ENCODE data around the gene CUX1.

DNA sequence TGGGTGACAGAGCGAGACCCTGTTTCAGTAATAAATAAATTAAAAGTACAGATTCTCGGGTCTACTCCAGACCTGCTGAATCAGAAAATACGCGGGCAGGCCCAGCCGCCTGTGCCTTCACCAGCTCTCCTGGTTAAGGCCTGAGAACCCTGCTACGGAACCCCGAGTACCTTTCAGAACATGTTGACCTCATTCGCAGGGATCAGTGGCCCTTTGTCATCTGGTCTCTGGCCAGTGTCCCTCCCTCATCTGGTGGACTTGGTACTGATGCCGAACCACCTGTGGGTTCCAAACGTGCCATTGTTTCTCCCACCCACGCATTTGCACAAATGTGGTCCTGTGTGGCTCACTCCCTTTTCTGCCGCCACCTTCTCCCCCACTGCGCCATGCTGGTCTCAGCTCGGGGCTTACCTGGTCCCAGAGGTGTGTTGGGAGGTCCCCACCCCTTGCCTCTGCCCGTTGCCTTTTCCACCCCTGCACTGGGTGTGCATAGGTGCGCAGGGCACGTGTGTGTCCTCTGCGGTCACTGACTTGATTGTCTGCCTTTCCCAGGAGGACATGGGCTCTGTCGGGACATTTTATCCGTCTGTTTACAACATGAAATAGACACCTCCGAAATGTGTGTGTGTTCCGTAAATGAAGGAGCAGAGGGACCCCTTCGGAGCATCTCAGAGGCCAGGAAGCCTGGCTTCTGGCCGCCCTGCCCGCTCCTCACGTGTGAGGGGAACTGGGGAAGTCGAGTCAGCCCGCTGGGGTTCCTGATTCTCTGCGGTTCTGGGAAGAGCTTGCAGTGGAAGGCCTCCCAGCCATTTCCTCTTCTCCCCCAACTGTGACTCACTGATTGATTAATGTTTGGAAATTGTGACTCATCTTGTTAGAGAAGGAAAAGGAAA is 135.2 kb downstream of the CUX1 start:
- TF ChIP-seq RAD21 (IDR thresholded peaks at IDR 0.05; ENCODE audit: low read depth) (no peak), EP300 (IDR thresholded peaks at IDR 0.05; ENCODE audit: borderline replicate concordance) (no peak), CEBPB (IDR thresholded peaks at IDR 0.05) (no peak), FOXM1 (IDR thresholded peaks at IDR 0.05; ENCODE audit: borderline replicate concordance, low read depth) (no peak), TCF12 (IDR thresholded peaks at IDR 0.05; ENCODE audit: low read depth) (no peak), YY1 (IDR thresholded peaks at IDR 0.05; ENCODE audit: low read depth) (no peak), TAF1 (IDR thresholded peaks at IDR 0.05; ENCODE audit: low read depth) (no peak), NFIC (IDR thresholded peaks at IDR 0.05) (no peak), EGR1 (IDR thresholded peaks at IDR 0.05) (no peak), CREB1 (IDR thresholded peaks at IDR 0.05; ENCODE audit: low read depth) (no peak), ZBTB7A (IDR thresholded peaks at IDR 0.05; ENCODE audit: low read depth) (no peak), TEAD4 (IDR thresholded peaks at IDR 0.05) (no peak)
- TF ChIP-seq, protein P1, sequence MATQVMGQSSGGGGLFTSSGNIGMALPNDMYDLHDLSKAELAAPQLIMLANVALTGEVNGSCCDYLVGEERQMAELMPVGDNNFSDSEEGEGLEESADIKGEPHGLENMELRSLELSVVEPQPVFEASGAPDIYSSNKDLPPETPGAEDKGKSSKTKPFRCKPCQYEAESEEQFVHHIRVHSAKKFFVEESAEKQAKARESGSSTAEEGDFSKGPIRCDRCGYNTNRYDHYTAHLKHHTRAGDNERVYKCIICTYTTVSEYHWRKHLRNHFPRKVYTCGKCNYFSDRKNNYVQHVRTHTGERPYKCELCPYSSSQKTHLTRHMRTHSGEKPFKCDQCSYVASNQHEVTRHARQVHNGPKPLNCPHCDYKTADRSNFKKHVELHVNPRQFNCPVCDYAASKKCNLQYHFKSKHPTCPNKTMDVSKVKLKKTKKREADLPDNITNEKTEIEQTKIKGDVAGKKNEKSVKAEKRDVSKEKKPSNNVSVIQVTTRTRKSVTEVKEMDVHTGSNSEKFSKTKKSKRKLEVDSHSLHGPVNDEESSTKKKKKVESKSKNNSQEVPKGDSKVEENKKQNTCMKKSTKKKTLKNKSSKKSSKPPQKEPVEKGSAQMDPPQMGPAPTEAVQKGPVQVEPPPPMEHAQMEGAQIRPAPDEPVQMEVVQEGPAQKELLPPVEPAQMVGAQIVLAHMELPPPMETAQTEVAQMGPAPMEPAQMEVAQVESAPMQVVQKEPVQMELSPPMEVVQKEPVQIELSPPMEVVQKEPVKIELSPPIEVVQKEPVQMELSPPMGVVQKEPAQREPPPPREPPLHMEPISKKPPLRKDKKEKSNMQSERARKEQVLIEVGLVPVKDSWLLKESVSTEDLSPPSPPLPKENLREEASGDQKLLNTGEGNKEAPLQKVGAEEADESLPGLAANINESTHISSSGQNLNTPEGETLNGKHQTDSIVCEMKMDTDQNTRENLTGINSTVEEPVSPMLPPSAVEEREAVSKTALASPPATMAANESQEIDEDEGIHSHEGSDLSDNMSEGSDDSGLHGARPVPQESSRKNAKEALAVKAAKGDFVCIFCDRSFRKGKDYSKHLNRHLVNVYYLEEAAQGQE (IDR thresholded peaks at IDR 0.05; ENCODE audit: low read depth): no peak
- TF ChIP-seq, protein P2, sequence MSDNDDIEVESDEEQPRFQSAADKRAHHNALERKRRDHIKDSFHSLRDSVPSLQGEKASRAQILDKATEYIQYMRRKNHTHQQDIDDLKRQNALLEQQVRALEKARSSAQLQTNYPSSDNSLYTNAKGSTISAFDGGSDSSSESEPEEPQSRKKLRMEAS (IDR thresholded peaks at IDR 0.05): no peak
